Uterus (tissue), 4 donors: Measurements from ENCODE around the gene IRX5. TPM values are rescaled to one million over a fixed set of nuclear protein-coding genes. Genes with fewer than 3 reads are reported as not detected.

Source experiments
- DNase-seq, 2 donors: peaks; one replicate each; pipeline ENCODE4 v3.0.0-alpha.2; 2019 to 2020
- H3K27ac ChIP-seq, 2 donors: fragments of 200-600 bp; sonication (generic); 1 replicate in 1 of 2; 2 replicates in 1 of 2; pipeline ENCODE4 v1.5.1; 2016 to 2018
- H3K27me3 ChIP-seq, 2 donors: fragments of 200-600 bp; sonication (generic); one replicate each; pipeline ENCODE4 v1.5.1; 2018 to 2019; ENCODE audit warnings: control low read depth in 1 of 2
- H3K36me3 ChIP-seq, 2 donors: fragments of 200-600 bp; sonication (generic); one replicate each; pipeline ENCODE4 v1.5.1; 2019; ENCODE audit warnings: control low read depth in 1 of 2
- H3K4me1 ChIP-seq, 2 donors: fragments of 200-600 bp; sonication (generic); one replicate each; pipeline ENCODE4 v1.5.1; 2018 to 2019; ENCODE audit warnings: control low read depth in 1 of 2
- H3K4me3 ChIP-seq, 2 donors: fragments of 200-600 bp; sonication (generic); 1 replicate in 1 of 2; 2 replicates in 1 of 2; pipeline ENCODE4 v1.5.1; 2018 to 2019; ENCODE audit warnings: mild to moderate bottlenecking in 1 of 2
- H3K9me3 ChIP-seq, 2 donors: fragments of 200-600 bp; sonication (generic); one replicate each; pipeline ENCODE4 v1.5.1; 2019; ENCODE audit warnings: control low read depth in 1 of 2
- POLR2A ChIP-seq, 2 donors: fragments of 450-650 bp; IDR thresholded peaks; one replicate each; pipeline ENCODE4 v1.6.1; 2016; ENCODE audit warnings: antibody characterized with exemption in 2 of 2, mild to moderate bottlenecking in 1 of 2, moderate library complexity in 1 of 2
- intact Hi-C: fragments of 100-400 bp; cut with DNase I; formaldehyde crosslinking; loops from one replicate; pipeline ENCODE4 v1.15.1; 2023; ENCODE audit warnings: low total_unique reads
- total RNA-seq, 4 donors: library from RNA; depleted of rRNA in 3 of 4; stranded (reverse); fragments of >200 nt in 3 of 4; gene quantifications; one replicate each; pipeline versions ENCODE4 v1.1.0 to v1.2.4, GENCODE V29; 2014 to 2023
- TF ChIP-seq, protein P1 (sequence below), 4 experiments: fragments of 200-600 bp in 2 of 4; fragments of 450-650 bp in 2 of 4; sonication (generic) in 2 of 4; IDR thresholded peaks; one replicate each; pipeline ENCODE4 v1.5.1; 2016 to 2019; ENCODE audit warnings: antibody characterized with exemption in 4 of 4, mild to moderate bottlenecking in 2 of 4, moderate library complexity in 1 of 4
- donor health status: DM: yes; HTN: yes; CAD: no.

Gene IRX5
- total RNA-seq, 4 donors from 2014 or later: 0.49 to 0.62 TPM; not detected in 2

DNA sequence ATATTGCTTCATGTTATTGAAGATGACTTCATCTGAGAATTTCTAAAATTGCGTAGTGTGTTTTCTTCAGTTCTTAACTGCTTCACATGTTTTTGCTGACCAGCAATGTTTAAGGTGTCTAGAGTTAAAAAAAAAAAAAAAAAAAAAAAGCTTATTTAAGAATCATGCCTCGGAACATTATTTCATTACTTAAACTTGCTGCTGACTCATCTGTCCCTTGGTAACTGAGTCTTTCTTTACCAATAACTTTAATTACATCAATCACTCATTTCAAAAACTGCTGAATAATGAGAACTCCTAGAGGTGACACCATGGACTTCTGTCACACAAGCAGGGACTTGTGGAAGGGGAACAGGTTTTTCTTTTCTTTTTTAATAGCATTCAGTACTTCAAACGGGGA lies 16.2 kb downstream of the IRX5 start:
- no peaks in the 10 kb centered on the region for H3K36me3 ChIP-seq
- H3K4me3 ChIP-seq: no peak overlapping the region
- H3K9me3 ChIP-seq: no peaks in the 10 kb centered on the region
- intact Hi-C loops: no loop called here
- H3K4me1 ChIP-seq: no peaks in the 10 kb centered on the region
- no peak overlapping the region for H3K27ac ChIP-seq
- TF ChIP-seq, protein P1, sequence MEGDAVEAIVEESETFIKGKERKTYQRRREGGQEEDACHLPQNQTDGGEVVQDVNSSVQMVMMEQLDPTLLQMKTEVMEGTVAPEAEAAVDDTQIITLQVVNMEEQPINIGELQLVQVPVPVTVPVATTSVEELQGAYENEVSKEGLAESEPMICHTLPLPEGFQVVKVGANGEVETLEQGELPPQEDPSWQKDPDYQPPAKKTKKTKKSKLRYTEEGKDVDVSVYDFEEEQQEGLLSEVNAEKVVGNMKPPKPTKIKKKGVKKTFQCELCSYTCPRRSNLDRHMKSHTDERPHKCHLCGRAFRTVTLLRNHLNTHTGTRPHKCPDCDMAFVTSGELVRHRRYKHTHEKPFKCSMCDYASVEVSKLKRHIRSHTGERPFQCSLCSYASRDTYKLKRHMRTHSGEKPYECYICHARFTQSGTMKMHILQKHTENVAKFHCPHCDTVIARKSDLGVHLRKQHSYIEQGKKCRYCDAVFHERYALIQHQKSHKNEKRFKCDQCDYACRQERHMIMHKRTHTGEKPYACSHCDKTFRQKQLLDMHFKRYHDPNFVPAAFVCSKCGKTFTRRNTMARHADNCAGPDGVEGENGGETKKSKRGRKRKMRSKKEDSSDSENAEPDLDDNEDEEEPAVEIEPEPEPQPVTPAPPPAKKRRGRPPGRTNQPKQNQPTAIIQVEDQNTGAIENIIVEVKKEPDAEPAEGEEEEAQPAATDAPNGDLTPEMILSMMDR (IDR thresholded peaks at IDR 0.05): no peak
- no peak for TF ChIP-seq POLR2A (IDR thresholded peaks at IDR 0.05)
- no peaks in the 10 kb centered on the region for H3K27me3 ChIP-seq
- no peak for DNase-seq

DNA sequence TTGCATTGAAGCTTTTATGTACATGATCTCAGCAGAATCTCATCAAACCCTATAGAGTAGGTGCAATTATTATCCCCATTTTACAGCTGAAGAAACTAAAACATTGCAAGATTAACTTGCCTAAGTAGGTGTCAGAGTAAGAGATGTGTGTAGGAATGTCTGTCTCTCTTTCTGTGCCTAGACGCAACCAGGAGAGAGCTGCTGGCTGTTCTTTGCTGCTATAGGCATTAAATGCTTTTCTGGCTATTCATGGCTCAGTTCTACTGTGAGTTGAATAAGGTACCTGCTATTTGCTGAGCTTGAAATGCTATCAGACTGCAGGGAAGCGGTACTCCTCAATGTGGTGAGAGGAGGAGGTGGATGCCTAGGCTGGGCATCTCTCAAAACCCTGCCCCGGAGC lies 17.0 kb downstream of the IRX5 start:
- Histone ChIP-seq H3K27ac (no peak overlapping the region), H3K4me3 (no peak overlapping the region), H3K27me3 (no peaks in the 10 kb centered on the region), H3K4me1 (no peaks in the 10 kb centered on the region), H3K36me3 (no peaks in the 10 kb centered on the region), H3K9me3 (no peaks in the 10 kb centered on the region)
- no peak for DNase-seq
- intact Hi-C loops: no loop called here
- no peak for TF ChIP-seq POLR2A (IDR thresholded peaks at IDR 0.05)
- TF ChIP-seq, protein P1 (IDR thresholded peaks at IDR 0.05): no peak

- intact Hi-C loops: no loop called here
- H3K27me3 ChIP-seq: no peaks in the 10 kb centered on the region
- TF ChIP-seq POLR2A (IDR thresholded peaks at IDR 0.05): no peak
- TF ChIP-seq, protein P1 (IDR thresholded peaks at IDR 0.05): no peak
Observed at GRCh38 chr16:54952195-54952594, 21.5 kb downstream of the IRX5 start.

GRCh38 chr16:54953461-54953860 lies 22.8 kb downstream of the IRX5 start:
- H3K4me3 ChIP-seq: no peak overlapping the region
- no peak for DNase-seq
- no peaks in the 10 kb centered on the region for H3K9me3 ChIP-seq
- no peaks in the 10 kb centered on the region for H3K4me1 ChIP-seq
- no peaks in the 10 kb centered on the region for H3K27me3 ChIP-seq
- no peak overlapping the region for H3K27ac ChIP-seq
- TF ChIP-seq, protein P1 (IDR thresholded peaks at IDR 0.05): no peak
- TF ChIP-seq POLR2A (IDR thresholded peaks at IDR 0.05): no peak
- intact Hi-C loops: no loop called here
- H3K36me3 ChIP-seq: no peaks in the 10 kb centered on the region

More at GRCh38 chr16:54952195-54952594, 21.5 kb downstream of the IRX5 start:
- Histone ChIP-seq H3K36me3 (no peaks in the 10 kb centered on the region), H3K4me3 (no peak overlapping the region), H3K27ac (no peak overlapping the region), H3K4me1 (no peaks in the 10 kb centered on the region), H3K9me3 (no peaks in the 10 kb centered on the region)
- DNase-seq: no peak

- no peak overlapping the region for H3K4me3 ChIP-seq
- H3K4me1 ChIP-seq: no peaks in the 10 kb centered on the region
- no peak for TF ChIP-seq POLR2A (IDR thresholded peaks at IDR 0.05)
- TF ChIP-seq, protein P1 (IDR thresholded peaks at IDR 0.05): no peak
- no peaks in the 10 kb centered on the region for H3K9me3 ChIP-seq
- intact Hi-C loops: no loop called here
- DNase-seq: no peak
- no peaks in the 10 kb centered on the region for H3K36me3 ChIP-seq
- H3K27ac ChIP-seq: no peak overlapping the region
- H3K27me3 ChIP-seq: no peaks in the 10 kb centered on the region
Observed at GRCh38 chr16:54954220-54954619, 23.6 kb downstream of the IRX5 start.
